HCT116 (cell line): Measurements from ENCODE around the gene ELK4. TPM values are rescaled to one million over a fixed set of nuclear protein-coding genes. Genes with fewer than 3 reads are reported as not detected.

Experiments used
- ATAC-seq: fragments of 200-7000 bp; cut with Tn5 transposase; 2 replicates; pipeline ENCODE4 v1.9.1; 2020; ENCODE audit warnings: mild to moderate bottlenecking, moderate library complexity
- BruUV-seq: library from RNA; stranded (reverse); fragments of 400-500 nt; replicated peaks from 2 replicates; lab custom pipeline; 2021; lab: Mats Ljungman, UMichigan
- CTCF ChIA-PET: fragments of 300-600 bp; sonication (Branson Sonifier 250); formaldehyde crosslinking; loops from one replicate; lab custom pipeline; 2021; ENCODE audit warnings: antibody characterized with exemption; lab: Charles Lee
- POLR2A ChIA-PET: fragments of 300-600, 350-600 bp; sonication (Branson Sonifier 250); formaldehyde crosslinking; loops from one replicate; lab custom pipeline; 2021; ENCODE audit warnings: antibody characterized with exemption; lab: Charles Lee
- RAD21 ChIA-PET, 2 experiments: fragments of 300-600 bp; sonication (Branson Sonifier 250); formaldehyde crosslinking; loops; one replicate each; lab custom pipeline; 2023; ENCODE audit warnings: low total read pairs in 2 of 2; ENCODE audit not compliant: uncharacterized antibody in 2 of 2, unreplicated experiment in 2 of 2, low non-redundant PET in 1 of 2; lab: Charles Lee
- DNase-seq: peaks from one replicate; pipeline ENCODE4 v3.0.0-alpha.2; 2010; ENCODE audit warnings: low read depth, low spot score
- H2AFZ ChIP-seq: fragments of 200-600 bp; shearing (Covaris generic), sonication (generic); 2 replicates; pipeline ENCODE4 v1.6.1; 2017; ENCODE audit warnings: low read depth, mixed run types, mixed read lengths, antibody characterized with exemption, low read length; ENCODE audit not compliant: poor library complexity, severe bottlenecking
- H3K27ac ChIP-seq: 2 replicates; pipeline ENCODE4 v1.5.1; 2012; ENCODE audit warnings: low read depth, low read length
- H3K27me3 ChIP-seq: fragments of 200-600 bp; sonication (generic); 2 replicates; pipeline ENCODE4 v1.6.1; 2016; ENCODE audit warnings: mixed run types, low read length, mixed read lengths; ENCODE audit not compliant: insufficient read depth
- H3K36me3 ChIP-seq, 2 experiments: fragments of 200-500 bp in 1 of 2; fragments of 200-600 bp in 1 of 2; sonication (Bioruptor generic) in 1 of 2; sonication (generic) in 1 of 2; 2 replicates each; pipeline versions ENCODE4 v1.5.1 to v1.6.1; 2014 to 2016; ENCODE audit warnings: low read length in 2 of 2, inconsistent platforms in 1 of 2, mixed read lengths in 1 of 2, mixed run types in 1 of 2; ENCODE audit not compliant: insufficient read depth in 2 of 2, control insufficient read depth in 1 of 2
- H3K4me1 ChIP-seq, 2 experiments: fragments of 200-600 bp in 1 of 2; sonication (generic) in 1 of 2; 2 replicates each; pipeline versions ENCODE4 v1.5.1 to v1.6.1; 2012 to 2017; ENCODE audit warnings: low read length in 2 of 2, inconsistent platforms in 1 of 2, mild to moderate bottlenecking in 1 of 2, mixed read lengths in 1 of 2, mixed run types in 1 of 2, moderate library complexity in 1 of 2; ENCODE audit not compliant: insufficient read depth in 2 of 2, control insufficient read depth in 1 of 2
- H3K4me2 ChIP-seq: fragments of 200-600 bp; sonication (generic); 2 replicates; pipeline ENCODE4 v1.6.1; 2017; ENCODE audit warnings: mixed run types, low read length, mixed read lengths
- H3K4me3 ChIP-seq, 2 experiments: fragments of 200-600 bp in 1 of 2; sonication (generic) in 1 of 2; replicated peaks in 1 of 2; 2 replicates each; pipeline ENCODE4 v1.5.1; 2011 to 2016; ENCODE audit warnings: low read length in 2 of 2, control low read depth in 1 of 2, low read depth in 1 of 2, mild to moderate bottlenecking in 1 of 2, mixed read lengths in 1 of 2, mixed run types in 1 of 2
- H3K79me2 ChIP-seq: fragments of 200-600 bp; sonication (generic); 2 replicates; pipeline ENCODE4 v1.6.1; 2017; ENCODE audit warnings: mild to moderate bottlenecking, mixed run types, low read length, moderate library complexity, mixed read lengths; ENCODE audit not compliant: insufficient read depth
- H3K9ac ChIP-seq: fragments of 200-600 bp; sonication (generic); 2 replicates; pipeline ENCODE4 v1.6.1; 2016; ENCODE audit warnings: low read length, mixed read lengths
- H3K9me2 ChIP-seq: fragments of 200-600 bp; sonication (generic), shearing (Covaris generic); 2 replicates; pipeline ENCODE4 v1.6.1; 2017; ENCODE audit warnings: mixed run types, mild to moderate bottlenecking, moderate library complexity; ENCODE audit not compliant: insufficient read depth
- H3K9me3 ChIP-seq, 2 experiments: fragments of 200-500 bp in 1 of 2; fragments of 200-600 bp in 1 of 2; sonication (Bioruptor generic) in 1 of 2; sonication (generic) in 1 of 2; 2 replicates each; pipeline ENCODE4 v1.6.1; 2014 to 2017; ENCODE audit warnings: low read length in 2 of 2, mixed read lengths in 2 of 2, inconsistent platforms in 1 of 2, low read depth in 1 of 2, mild to moderate bottlenecking in 1 of 2, mixed run types in 1 of 2, moderate library complexity in 1 of 2; ENCODE audit not compliant: control insufficient read depth in 1 of 2, insufficient read depth in 1 of 2
- H4K20me1 ChIP-seq: fragments of 200-600 bp; sonication (generic), shearing (Covaris generic); 2 replicates; pipeline ENCODE4 v1.6.1; 2017; ENCODE audit warnings: mixed run types, mild to moderate bottlenecking, moderate library complexity; ENCODE audit not compliant: insufficient read depth
- CBX3 ChIP-seq: IDR thresholded peaks from 2 replicates; pipeline ENCODE4 v1.6.1; 2012; ENCODE audit warnings: low read depth
- CEBPB ChIP-seq: IDR thresholded peaks from 2 replicates; pipeline ENCODE4 v1.6.1; 2012; ENCODE audit warnings: low read depth
- EGR1 ChIP-seq: IDR thresholded peaks from 2 replicates; pipeline ENCODE4 v1.6.1; 2012; ENCODE audit warnings: low read depth
- ELF1 ChIP-seq: IDR thresholded peaks from 2 replicates; pipeline ENCODE4 v1.6.1; 2012; ENCODE audit warnings: low read depth, borderline replicate concordance
- EZH2 ChIP-seq: fragments of 200-600 bp; sonication (generic); IDR thresholded peaks from 2 replicates; pipeline ENCODE4 v1.6.1; 2017; ENCODE audit warnings: antibody characterized with exemption, mixed run types
- EZH2phosphoT487 ChIP-seq: fragments of 200-600 bp; IDR thresholded peaks from 2 replicates; pipeline ENCODE4 v1.6.1; 2018; ENCODE audit warnings: antibody characterized with exemption, borderline replicate concordance
- FOSL1 ChIP-seq: IDR thresholded peaks from 2 replicates; pipeline ENCODE4 v1.6.1; 2012; ENCODE audit warnings: low read depth
- JUND ChIP-seq: IDR thresholded peaks from 2 replicates; pipeline ENCODE4 v1.6.1; 2012
- POLR2A ChIP-seq: IDR thresholded peaks from 2 replicates; pipeline ENCODE4 v1.7.0; 2011; ENCODE audit warnings: borderline replicate concordance; ENCODE audit not compliant: insufficient read depth, insufficient read length; ENCODE audit errors: extremely low read depth
- POLR2AphosphoS5 ChIP-seq: IDR thresholded peaks from 2 replicates; pipeline ENCODE4 v1.6.1; 2011; ENCODE audit warnings: mild to moderate bottlenecking, low read depth, low read length, moderate library complexity
- RAD21 ChIP-seq: IDR thresholded peaks from 2 replicates; pipeline ENCODE4 v1.6.1; 2012; ENCODE audit warnings: low read depth, mild to moderate bottlenecking
- SIN3A ChIP-seq: IDR thresholded peaks from 2 replicates; pipeline ENCODE4 v1.6.1; 2012; ENCODE audit warnings: low read depth
- SP1 ChIP-seq: IDR thresholded peaks from 2 replicates; pipeline ENCODE4 v1.6.1; 2012; ENCODE audit warnings: low read depth
- TCF7L2 ChIP-seq: IDR thresholded peaks from 2 replicates; pipeline ENCODE4 v1.7.0; 2011; ENCODE audit warnings: borderline replicate concordance, inconsistent platforms; ENCODE audit not compliant: insufficient read depth, insufficient read length; ENCODE audit errors: extremely low read depth
- ZFX ChIP-seq: fragments of 450-650 bp; IDR thresholded peaks from 2 replicates; pipeline ENCODE4 v1.6.1; 2017
- ZNF274 ChIP-seq: fragments of 200-500 bp; sonication (Bioruptor generic); IDR thresholded peaks from 2 replicates; pipeline ENCODE4 v1.6.1; 2014; ENCODE audit warnings: mild to moderate bottlenecking, low read depth, low read length, inconsistent platforms
- intact Hi-C: fragments of 100-400 bp; cut with micrococcal nuclease; formaldehyde crosslinking; loops from 2 replicates; pipeline ENCODE4 v1.10.0; 2022
- total RNA-seq: library from RNA; stranded (reverse); gene quantifications from one replicate; pipeline ENCODE4 v1.2.1, GENCODE V29; 2021; ENCODE audit not compliant: unreplicated experiment
- TF ChIP-seq, protein P1 (sequence below): IDR thresholded peaks from 2 replicates; pipeline ENCODE4 v1.6.1; 2011; ENCODE audit warnings: mild to moderate bottlenecking, low read length, moderate library complexity; ENCODE audit not compliant: insufficient replicate concordance; ENCODE audit errors: extremely low read depth
- TF ChIP-seq, protein P2 (sequence below): IDR thresholded peaks from 2 replicates; pipeline ENCODE4 v1.6.1; 2012

Gene ELK4
- total RNA-seq, 1 experiment from 2014 or later: 46.2 TPM

DNA sequence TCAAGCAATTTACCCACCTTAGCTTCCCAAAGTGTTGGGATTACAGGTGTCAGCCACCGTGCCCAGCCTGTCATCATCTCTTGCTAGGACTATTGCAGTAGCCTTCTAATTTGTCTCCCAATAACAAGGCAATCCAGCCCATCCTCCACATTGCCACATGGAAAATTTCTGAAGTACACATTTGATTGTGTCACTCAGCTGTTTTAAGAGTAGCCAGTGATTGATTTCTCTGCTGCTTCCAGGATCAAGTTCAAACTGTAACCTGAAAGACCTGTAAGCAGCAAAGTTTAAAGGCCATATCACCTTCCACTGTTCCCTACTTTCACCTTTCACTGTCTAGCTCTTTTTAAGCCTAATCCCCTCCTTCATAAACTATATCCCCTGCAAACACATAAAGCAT lies 7.8 kb upstream of the ELK4 start:
- POLR2A ChIA-PET: no interaction called here
- no peak overlapping the region for H3K4me2 ChIP-seq
- H3K9me2 ChIP-seq: no peaks in the 10 kb centered on the region
- no peaks in the 10 kb centered on the region for H3K9me3 ChIP-seq
- H3K79me2 ChIP-seq: no peaks in the 10 kb centered on the region
- H3K4me3 ChIP-seq: no peak overlapping the region
- H3K36me3 ChIP-seq: no peaks in the 10 kb centered on the region
- no peak overlapping the region for H3K27ac ChIP-seq
- no peaks in the 10 kb centered on the region for H3K27me3 ChIP-seq
- CTCF ChIA-PET: interaction anchor here (0.8 to 1.3 kb wide), 2 partner anchors 18 to 338 kb away, joined by 3 to 5 read pairs; no protein-coding TSS in a partner anchor
- no peaks in the 10 kb centered on the region for H4K20me1 ChIP-seq
- intact Hi-C loops: loop anchor here (10.0 kb wide), 1 partner anchor 365 kb away; no protein-coding TSS in a partner anchor
- no peak for DNase-seq
- no peak overlapping the region for H2AFZ ChIP-seq
- H3K4me1 ChIP-seq: no peaks in the 10 kb centered on the region
- RAD21 ChIA-PET: no interaction called here
- BruUV-seq: no TSS peak
- H3K9ac ChIP-seq: no peak overlapping the region
- no peak for TF ChIP-seq TCF7L2
- TF ChIP-seq ELF1: no peak
- no peak for TF ChIP-seq CEBPB
- no peak for ATAC-seq

DNA sequence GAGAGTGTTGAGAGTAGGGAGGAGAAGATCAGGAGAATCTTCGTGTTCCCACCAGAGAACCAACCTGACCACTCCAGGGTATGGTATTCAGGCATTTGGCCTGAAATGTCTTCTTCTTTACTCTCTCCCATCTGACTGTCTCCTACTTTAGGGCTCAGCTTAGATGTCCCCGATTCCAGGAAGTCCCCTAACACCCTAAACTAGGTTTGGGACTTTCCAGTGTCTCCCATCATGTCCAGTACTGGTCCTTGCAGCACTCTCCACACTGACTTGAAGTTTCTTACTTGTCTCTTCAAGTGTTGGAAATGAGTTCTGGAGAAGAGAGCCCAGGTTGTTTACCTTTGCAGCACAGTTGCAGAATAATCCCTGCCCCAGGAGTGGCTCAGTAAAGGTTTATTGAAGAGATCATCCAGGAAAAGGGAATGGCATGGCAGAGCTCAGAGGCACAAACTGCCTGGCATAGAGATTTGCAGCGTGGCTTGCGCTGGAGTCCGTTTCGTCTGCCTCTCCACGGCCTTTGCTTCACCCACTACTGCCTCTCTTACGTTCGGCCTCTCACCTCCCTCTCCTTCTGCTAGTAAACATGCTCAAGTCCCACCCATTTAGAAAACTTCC lies 6.2 kb upstream of the ELK4 start:
- Histone ChIP-seq H3K9ac (no peak overlapping the region), H3K4me3 (no peak overlapping the region), H3K9me3 (no peaks in the 10 kb centered on the region), H2AFZ (no peak overlapping the region), H3K79me2 (no peaks in the 10 kb centered on the region), H3K4me1 (no peaks in the 10 kb centered on the region), H3K27ac (no peak overlapping the region), H3K27me3 (no peaks in the 10 kb centered on the region), H3K4me2 (no peak overlapping the region), H4K20me1 (no peaks in the 10 kb centered on the region), H3K36me3 (no peaks in the 10 kb centered on the region), H3K9me2 (no peaks in the 10 kb centered on the region)
- intact Hi-C loops: loop anchor here (10.0 kb wide), 1 partner anchor 363 kb away; no protein-coding TSS in a partner anchor
- POLR2A ChIA-PET: no interaction called here
- RAD21 ChIA-PET: interaction anchor here in 1 of 2 experiments (0.6 kb wide), 1 partner anchor 45 kb away, joined by 3 read pairs; no protein-coding TSS in a partner anchor
- BruUV-seq: no TSS peak
- no peak for DNase-seq
- ATAC-seq: no peak
- CTCF ChIA-PET: interaction anchor here (1.1 kb wide), 1 partner anchor 20 kb away, joined by 4 read pairs; no protein-coding TSS in a partner anchor
- TF ChIP-seq EZH2phosphoT487 (no peak), ELF1 (no peak), ZNF274 (no peak), CEBPB (no peak), EZH2 (no peak), JUND (no peak), CBX3 (no peak), SIN3A (no peak), POLR2AphosphoS5 (no peak), EGR1 (no peak), SP1 (no peak), RAD21 (no peak), ZFX (no peak), POLR2A (no peak), FOSL1 (no peak)
- TF ChIP-seq, protein P1, sequence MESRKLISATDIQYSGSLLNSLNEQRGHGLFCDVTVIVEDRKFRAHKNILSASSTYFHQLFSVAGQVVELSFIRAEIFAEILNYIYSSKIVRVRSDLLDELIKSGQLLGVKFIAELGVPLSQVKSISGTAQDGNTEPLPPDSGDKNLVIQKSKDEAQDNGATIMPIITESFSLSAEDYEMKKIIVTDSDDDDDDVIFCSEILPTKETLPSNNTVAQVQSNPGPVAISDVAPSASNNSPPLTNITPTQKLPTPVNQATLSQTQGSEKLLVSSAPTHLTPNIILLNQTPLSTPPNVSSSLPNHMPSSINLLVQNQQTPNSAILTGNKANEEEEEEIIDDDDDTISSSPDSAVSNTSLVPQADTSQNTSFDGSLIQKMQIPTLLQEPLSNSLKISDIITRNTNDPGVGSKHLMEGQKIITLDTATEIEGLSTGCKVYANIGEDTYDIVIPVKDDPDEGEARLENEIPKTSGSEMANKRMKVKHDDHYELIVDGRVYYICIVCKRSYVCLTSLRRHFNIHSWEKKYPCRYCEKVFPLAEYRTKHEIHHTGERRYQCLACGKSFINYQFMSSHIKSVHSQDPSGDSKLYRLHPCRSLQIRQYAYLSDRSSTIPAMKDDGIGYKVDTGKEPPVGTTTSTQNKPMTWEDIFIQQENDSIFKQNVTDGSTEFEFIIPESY: no peak
- TF ChIP-seq, protein P2, sequence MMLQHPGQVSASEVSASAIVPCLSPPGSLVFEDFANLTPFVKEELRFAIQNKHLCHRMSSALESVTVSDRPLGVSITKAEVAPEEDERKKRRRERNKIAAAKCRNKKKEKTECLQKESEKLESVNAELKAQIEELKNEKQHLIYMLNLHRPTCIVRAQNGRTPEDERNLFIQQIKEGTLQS: no peak
